NT2/D1 (cell line): ENCODE data around the gene FAM53B.

ENCODE experiments used
- SUZ12 ChIP-seq: IDR thresholded peaks from 2 replicates; pipeline ENCODE4 v1.6.1; 2011; ENCODE audit not compliant: insufficient read length, insufficient read depth; ENCODE audit errors: extremely low read depth
- YY1 ChIP-seq: IDR thresholded peaks from 2 replicates; pipeline ENCODE4 v1.6.1; 2011; ENCODE audit not compliant: insufficient read length, insufficient read depth
- ZNF274 ChIP-seq: IDR thresholded peaks from 2 replicates; pipeline ENCODE4 v1.6.1; 2011; ENCODE audit warnings: mild to moderate bottlenecking, low read depth, low read length

DNA sequence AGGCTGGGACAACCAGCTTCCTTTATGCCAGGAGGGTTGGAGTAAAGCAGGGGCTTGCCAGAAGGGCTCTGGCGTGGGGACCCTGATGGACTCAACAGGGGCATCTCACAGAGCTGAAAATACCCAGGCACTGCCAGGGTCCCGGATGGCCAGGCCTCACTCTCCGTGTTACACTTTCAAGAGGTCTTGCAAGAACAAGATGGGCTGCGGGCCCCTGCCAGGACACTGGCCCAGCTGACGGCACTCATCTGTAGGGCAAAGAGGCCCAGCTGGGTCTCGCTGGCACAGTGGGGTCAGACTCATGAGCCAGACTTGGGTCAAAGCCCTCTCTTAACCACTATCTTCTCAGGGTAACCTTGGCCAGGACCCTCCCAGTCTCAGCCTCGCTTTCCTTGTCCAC is 90.9 kb downstream of the FAM53B start:
- TF ChIP-seq ZNF274, result no peak
- no peak for TF ChIP-seq YY1
- TF ChIP-seq SUZ12, result no peak
